HG03432 (cell line): ENCODE results near the gene C1orf115.
"Not testable (repeated sequence)": the region's sequence is repeated elsewhere in the genome, so short reads cannot be mapped to it uniquely, and the experiment has no call there.

ENCODE experiments used
- ATAC-seq: cut with Tn5 transposase; IDR thresholded peaks from one replicate; pipeline ENCODE4 v1.9.1; 2021; ENCODE audit warnings: mild to moderate bottlenecking, moderate library complexity; ENCODE audit not compliant: unreplicated experiment

Gene C1orf115

GRCh38 chr1:220692436-220693228 lies 2.5 kb downstream of the C1orf115 start:
- ATAC-seq: no peak

- ATAC-seq: no peak
Observed at GRCh38 chr1:220694866-220695382, 4.8 kb downstream of the C1orf115 start.

- no peak for ATAC-seq
Observed at GRCh38 chr1:220695426-220695825, 5.3 kb downstream of the C1orf115 start.

- ATAC-seq: no peak
Observed at GRCh38 chr1:220696226-220696862, 6.2 kb downstream of the C1orf115 start.

GRCh38 chr1:220696863-220697231 lies 6.7 kb downstream of the C1orf115 start:
- no peak for ATAC-seq

- no peak for ATAC-seq
Observed at GRCh38 chr1:220697326-220697725, 7.2 kb downstream of the C1orf115 start.

GRCh38 chr1:220698607-220699016 lies 8.4 kb downstream of the C1orf115 start:
- no peak for ATAC-seq

- no peak for ATAC-seq
Observed at GRCh38 chr1:220699044-220699443, 8.9 kb downstream of the C1orf115 start.

- ATAC-seq: no peak
Observed at GRCh38 chr1:220700556-220701179, 10.5 kb downstream of the C1orf115 start.

- peak; percentile 38 for ATAC-seq
Observed at GRCh38 chr1:220701974-220702373, 11.8 kb downstream of the C1orf115 start.

GRCh38 chr1:220702733-220703270 lies 12.6 kb downstream of the C1orf115 start:
- ATAC-seq: no peak

- ATAC-seq: no peak
Observed at GRCh38 chr1:220703305-220703704, 13.1 kb downstream of the C1orf115 start.

GRCh38 chr1:220705782-220706181 lies 15.6 kb downstream of the C1orf115 start:
- no peak for ATAC-seq

GRCh38 chr1:220706480-220706879 lies 16.3 kb downstream of the C1orf115 start:
- ATAC-seq: no peak

- no peak for ATAC-seq
Observed at GRCh38 chr1:220707160-220707559, 17.0 kb downstream of the C1orf115 start.

GRCh38 chr1:220708244-220708643 lies 18.1 kb downstream of the C1orf115 start:
- no peak for ATAC-seq

GRCh38 chr1:220708936-220709801 lies 19.0 kb downstream of the C1orf115 start:
- no peak for ATAC-seq

GRCh38 chr1:220710333-220710732 lies 20.2 kb downstream of the C1orf115 start:
- no peak for ATAC-seq

GRCh38 chr1:220711056-220711809 lies 21.1 kb downstream of the C1orf115 start:
- peak; percentile 89 for ATAC-seq

GRCh38 chr1:220715986-220716385 lies 25.8 kb downstream of the C1orf115 start:
- ATAC-seq: not testable (repeated sequence)
